ENCODE results near the gene PRMT3. TPM values are rescaled to one million over a fixed set of nuclear protein-coding genes. Genes with fewer than 3 reads are reported as not detected.

The PRMT3 gene
- polyA plus RNA-seq (ENCODE audit: low read depth in 6 of 6), result 10 to 100 TPM in 3 of 6 donors, 1 to 10 TPM in 3; 5.8 to 17.1 (median 9.5) TPM

- H3K4me3 Mint-ChIP-seq, result peak within 1 kb of the TSS; percentile 96 to 100 (median 98)
- H3K9me3 Mint-ChIP-seq, result no peaks in the 10 kb centered on the region
- peak; percentile 85 to 87 for ATAC-seq (ENCODE audit: low read depth in 2 of 2)
- no peaks in the 10 kb centered on the region for H3K27me3 Mint-ChIP-seq
- peak within 1 kb of the TSS; percentile 98 to 100 (median 100) for H3K27ac Mint-ChIP-seq
- no peaks in the 10 kb centered on the region for H3K36me3 Mint-ChIP-seq
- H3K4me1 Mint-ChIP-seq, result peaks cover 15 to 25% (median 16%) of the 10 kb centered on the region in 3 donors
- DNase-seq, result peak; percentile 98
Measured at GRCh38 chr11:20387261-20388095, at the start of gene PRMT3. TSS of gene PRMT3 (plus strand) at chr11:20387716. CDS start at chr11:20387747, 31 bp downstream.

- Mint-ChIP-seq H3K4me3 (no peak overlapping the region), H3K9me3 (no peaks in the 10 kb centered on the region), H3K36me3 (no peaks in the 10 kb centered on the region), H3K27ac (no peak overlapping the region), H3K27me3 (peaks cover 39 to 79% (median 62%) of the 10 kb centered on the region in 3 donors), H3K4me1 (peaks cover 4 to 9% (median 6%) of the 10 kb centered on the region in 3 donors)
- no peak for ATAC-seq (ENCODE audit: low read depth in 2 of 2)
- no peak for DNase-seq
Measured at GRCh38 chr11:20342347-20343141, 45.0 kb upstream of the PRMT3 start.

DNA sequence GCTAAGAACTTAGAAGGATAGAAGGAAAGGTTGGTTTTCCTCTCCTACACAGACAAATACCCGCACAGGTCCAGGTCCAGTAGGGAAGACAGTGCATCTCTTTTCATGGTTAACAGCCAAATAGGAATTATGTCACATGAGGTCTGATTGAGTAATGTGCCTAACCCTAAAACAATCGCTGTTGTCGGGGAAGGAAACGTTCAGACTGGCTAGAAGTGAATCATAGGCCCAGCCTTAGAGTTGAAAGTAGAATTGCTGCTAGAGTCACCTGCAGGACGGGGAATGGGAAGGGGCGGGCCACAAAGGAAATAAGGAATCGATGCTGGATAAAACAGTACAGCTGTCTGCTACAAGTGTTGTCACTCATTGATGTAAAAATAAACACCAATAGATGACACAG is 36.4 kb upstream of the PRMT3 start:
- no peak for ATAC-seq (ENCODE audit: low read depth in 2 of 2)
- no peaks in the 10 kb centered on the region for H3K36me3 Mint-ChIP-seq
- H3K27me3 Mint-ChIP-seq, result peaks cover 0 to 38% (median 0%) of the 10 kb centered on the region in 3 donors
- peaks cover 6 to 8% (median 7%) of the 10 kb centered on the region in 3 donors for H3K4me1 Mint-ChIP-seq
- no peak overlapping the region for H3K27ac Mint-ChIP-seq
- DNase-seq, result no peak
- H3K9me3 Mint-ChIP-seq, result no peaks in the 10 kb centered on the region
- H3K4me3 Mint-ChIP-seq, result no peak overlapping the region

- Mint-ChIP-seq H3K9me3 (no peaks in the 10 kb centered on the region), H3K36me3 (no peaks in the 10 kb centered on the region), H3K4me1 (peaks cover under 1 to 4% (median under 1%) of the 10 kb centered on the region in 3 donors), H3K27me3 (peaks cover 0 to 33% (median 6%) of the 10 kb centered on the region in 3 donors), H3K27ac (no peak overlapping the region), H3K4me3 (no peak overlapping the region)
- ATAC-seq (ENCODE audit: low read depth in 2 of 2) (no peak), DNase-seq (no peak)
Measured at GRCh38 chr11:20351751-20352262, 35.7 kb upstream of the PRMT3 start.

- ATAC-seq (ENCODE audit: low read depth in 2 of 2), result peak in 1 of 2 donors; percentile 46
- no peak for DNase-seq
- H3K4me1 Mint-ChIP-seq, result peaks cover 0 to 4% (median 0%) of the 10 kb centered on the region in 3 donors
- no peak overlapping the region for H3K27ac Mint-ChIP-seq
- no peaks in the 10 kb centered on the region for H3K36me3 Mint-ChIP-seq
- peaks cover 12 to 26% (median 13%) of the 10 kb centered on the region in 3 donors for H3K27me3 Mint-ChIP-seq
- H3K4me3 Mint-ChIP-seq, result no peak overlapping the region
- H3K9me3 Mint-ChIP-seq, result no peaks in the 10 kb centered on the region
Measured at GRCh38 chr11:20353829-20354434, 33.6 kb upstream of the PRMT3 start.

GRCh38 chr11:20355221-20356219 is 32.0 kb upstream of the PRMT3 start:
- Mint-ChIP-seq H3K4me1 (peaks cover 3 to 10% (median 6%) of the 10 kb centered on the region in 3 donors), H3K9me3 (peaks cover 0 to 4% (median under 1%) of the 10 kb centered on the region in 7 donors), H3K27ac (peak overlapping the region in 1 of 6 donors; percentile 37), H3K4me3 (no peak overlapping the region), H3K27me3 (peaks cover 12 to 26% (median 13%) of the 10 kb centered on the region in 3 donors), H3K36me3 (peaks cover 0 to 3% of the 10 kb centered on the region in 2 donors)
- ATAC-seq (ENCODE audit: low read depth in 2 of 2) (peak; percentile 83 to 91), DNase-seq (peak; percentile 18)

DNA sequence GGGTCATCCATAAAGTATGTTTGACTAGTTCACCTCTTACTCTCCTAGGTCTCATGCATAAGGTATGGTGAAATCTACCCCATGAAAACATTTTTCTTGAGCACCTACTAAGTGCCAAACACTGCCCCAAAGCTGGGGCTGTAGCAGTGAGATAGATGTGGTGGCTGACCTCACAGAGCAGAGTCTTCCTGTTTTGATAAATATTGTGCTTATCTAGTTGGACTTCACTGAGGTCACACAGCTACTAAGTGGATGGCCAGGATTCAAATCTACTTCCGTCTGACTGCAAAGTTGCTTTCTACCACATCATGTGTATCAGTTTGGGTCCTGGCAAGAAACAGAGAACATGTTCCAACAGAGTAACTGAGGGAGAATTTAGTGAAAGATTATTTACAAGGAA is 30.4 kb upstream of the PRMT3 start:
- H3K27ac Mint-ChIP-seq, result no peak overlapping the region
- ATAC-seq (ENCODE audit: low read depth in 2 of 2), result no peak
- H3K4me3 Mint-ChIP-seq, result no peak overlapping the region
- H3K36me3 Mint-ChIP-seq, result peaks cover 0 to 8% of the 10 kb centered on the region in 2 donors
- H3K9me3 Mint-ChIP-seq, result peaks cover 0 to 9% (median 4%) of the 10 kb centered on the region in 7 donors
- peaks cover 12 to 16% (median 13%) of the 10 kb centered on the region in 3 donors for H3K27me3 Mint-ChIP-seq
- no peak for DNase-seq
- H3K4me1 Mint-ChIP-seq, result peaks cover 8 to 16% (median 12%) of the 10 kb centered on the region in 3 donors

- DNase-seq (peak; percentile 67), ATAC-seq (ENCODE audit: low read depth in 2 of 2) (peak; percentile 66 to 80)
Measured at GRCh38 chr11:20360650-20361049, 26.9 kb upstream of the PRMT3 start.

GRCh38 chr11:20362481-20362880 is 25.0 kb upstream of the PRMT3 start:
- peaks cover under 1 to 6% (median 2%) of the 10 kb centered on the region in 3 donors for H3K27me3 Mint-ChIP-seq
- peaks cover 36 to 55% (median 43%) of the 10 kb centered on the region in 3 donors for H3K4me1 Mint-ChIP-seq
- peaks cover 8 to 9% of the 10 kb centered on the region in 2 donors for H3K36me3 Mint-ChIP-seq
- peak overlapping the region in 7 of 8 donors; percentile 90 to 97 (median 93) for H3K4me3 Mint-ChIP-seq
- peaks cover 0 to 9% (median 4%) of the 10 kb centered on the region in 7 donors for H3K9me3 Mint-ChIP-seq
- DNase-seq, result no peak
- H3K27ac Mint-ChIP-seq, result peak overlapping the region in 5 of 6 donors; percentile 49 to 87 (median 69)
- ATAC-seq (ENCODE audit: low read depth in 2 of 2), result no peak

More at GRCh38 chr11:20360650-20361049, 26.9 kb upstream of the PRMT3 start:
- H3K9me3 Mint-ChIP-seq, result peaks cover 0 to 9% (median 4%) of the 10 kb centered on the region in 7 donors
- H3K27ac Mint-ChIP-seq, result peak overlapping the region; percentile 77 to 97 (median 90)
- peak overlapping the region; percentile 53 to 87 (median 72) for H3K4me3 Mint-ChIP-seq
- peaks cover 0 to 8% of the 10 kb centered on the region in 2 donors for H3K36me3 Mint-ChIP-seq
- peaks cover 7 to 13% (median 12%) of the 10 kb centered on the region in 3 donors for H3K27me3 Mint-ChIP-seq
- H3K4me1 Mint-ChIP-seq, result peaks cover 26 to 41% (median 28%) of the 10 kb centered on the region in 3 donors

DNA sequence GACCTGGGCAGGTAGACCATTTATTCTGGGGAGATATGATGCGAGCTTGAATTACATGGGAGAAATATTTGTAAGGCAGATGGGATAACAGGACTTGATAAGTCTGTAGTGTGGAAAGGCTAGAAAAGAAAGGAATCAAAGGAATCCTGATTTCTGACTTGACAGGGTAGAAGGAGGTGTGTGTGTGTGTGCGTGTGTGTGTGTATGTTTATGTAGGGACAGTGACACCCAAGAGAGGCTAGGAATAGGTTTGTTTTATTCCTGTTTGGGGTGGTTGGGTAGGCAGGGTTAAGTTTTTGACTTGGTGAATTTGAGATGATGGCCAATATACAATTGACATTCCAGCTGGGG is 24.4 kb upstream of the PRMT3 start:
- no peaks in the 10 kb centered on the region for H3K27me3 Mint-ChIP-seq
- H3K27ac Mint-ChIP-seq, result peak overlapping the region; percentile 41 to 97 (median 91)
- H3K9me3 Mint-ChIP-seq, result peaks cover 0 to 9% (median 4%) of the 10 kb centered on the region in 7 donors
- no peak for DNase-seq
- peak overlapping the region; percentile 90 to 97 (median 94) for H3K4me3 Mint-ChIP-seq
- ATAC-seq (ENCODE audit: low read depth in 2 of 2), result no peak
- H3K4me1 Mint-ChIP-seq, result peaks cover 36 to 55% (median 44%) of the 10 kb centered on the region in 3 donors
- H3K36me3 Mint-ChIP-seq, result peaks cover 8 to 11% of the 10 kb centered on the region in 2 donors

DNA sequence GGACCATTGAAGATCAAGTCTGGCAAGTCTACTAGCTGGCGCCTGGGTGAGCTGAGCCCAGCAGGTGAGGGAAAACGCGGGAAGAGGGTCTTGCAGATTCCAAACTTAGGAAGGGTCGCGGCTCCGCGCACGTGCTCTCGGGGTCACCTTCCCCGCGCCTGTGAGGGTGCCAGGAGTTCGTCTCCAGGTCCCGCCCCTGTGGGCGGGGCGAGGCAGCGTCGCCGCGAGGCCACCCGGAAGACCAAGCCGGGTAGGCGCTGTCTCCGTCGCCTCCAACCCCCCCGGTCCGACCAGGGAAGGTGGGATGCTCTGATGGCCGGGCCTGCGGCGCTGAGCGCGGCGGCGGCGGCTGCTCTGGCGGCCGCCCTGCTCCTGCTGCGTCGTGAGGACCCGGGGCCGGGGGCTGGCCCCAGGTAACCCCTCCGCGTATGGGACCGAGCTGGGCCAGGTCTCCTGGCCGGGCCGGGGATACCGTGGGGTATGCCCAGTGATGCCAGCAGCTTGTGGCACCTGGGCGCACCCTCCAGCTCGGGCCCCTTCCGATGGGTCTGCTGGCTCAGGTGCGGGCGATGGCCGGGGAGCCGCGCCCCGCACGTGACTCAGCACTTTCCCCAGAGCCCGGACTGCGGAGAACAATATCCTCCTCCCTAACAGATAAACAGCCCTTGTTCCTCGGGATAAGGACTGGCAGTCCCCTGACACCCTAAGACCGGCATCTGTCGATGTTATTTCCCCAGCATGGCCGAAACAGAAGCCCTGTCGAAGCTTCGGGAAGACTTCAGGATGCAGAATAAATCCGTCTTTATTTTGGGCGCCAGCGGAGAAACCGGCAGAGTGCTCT is 23.8 kb upstream of the PRMT3 start, which contains the start of gene HTATIP2:
HTATIP2 (plus strand) TSS at position 215 of the 841 bp plus-strand sequence; CDS start at position 739, 524 bp downstream.
- Mint-ChIP-seq H3K9me3 (peaks cover 0 to 9% (median 4%) of the 10 kb centered on the region in 7 donors), H3K4me3 (peak within 1 kb of the TSS; percentile 90 to 97 (median 94)), H3K27me3 (no peaks in the 10 kb centered on the region), H3K27ac (peak within 1 kb of the TSS; percentile 61 to 97 (median 91)), H3K36me3 (peaks cover 8 to 11% of the 10 kb centered on the region in 2 donors), H3K4me1 (peaks cover 36 to 55% (median 44%) of the 10 kb centered on the region in 3 donors)
- peak; percentile 81 to 89 for ATAC-seq (ENCODE audit: low read depth in 2 of 2)
- DNase-seq, result peak; percentile 75

Data from naive B cell (primary cell).